HepG2 (cell line): ENCODE data around the gene BMERB1. TPM values are rescaled to one million over a fixed set of nuclear protein-coding genes. Genes with fewer than 3 reads are reported as not detected.

Experiments
- CREB3 ChIP-seq: sonication (generic); formaldehyde crosslinking; IDR thresholded peaks from 2 replicates; pipeline ENCODE4 v1.5.0; 2020; ENCODE audit warnings: missing genetic modification reagents
- EHMT2 ChIP-seq: fragments of 200-600 bp; sonication (generic); IDR thresholded peaks from 2 replicates; pipeline ENCODE4 v1.7.0; 2017; ENCODE audit warnings: antibody characterized with exemption, low read depth, low read length, borderline replicate concordance
- GPBP1L1 ChIP-seq: sonication (generic); formaldehyde crosslinking; IDR thresholded peaks from 2 replicates; pipeline ENCODE4 v1.5.0; 2020; ENCODE audit warnings: mild to moderate bottlenecking, missing genetic modification reagents
- JUND ChIP-seq: sonication (generic); formaldehyde crosslinking; IDR thresholded peaks from 2 replicates; pipeline ENCODE4 v1.8.0; 2022; ENCODE audit warnings: mild to moderate bottlenecking, missing genetic modification reagents
- MED1 ChIP-seq: sonication (generic); formaldehyde crosslinking; IDR thresholded peaks from 2 replicates; pipeline ENCODE4 v1.4.0; 2020; ENCODE audit warnings: missing genetic modification reagents
- MED8 ChIP-seq: sonication (generic); formaldehyde crosslinking; IDR thresholded peaks from 2 replicates; pipeline ENCODE4 v1.8.1; 2023; ENCODE audit warnings: mild to moderate bottlenecking, missing genetic modification reagents; ENCODE audit not compliant: insufficient replicate concordance
- MIXL1 ChIP-seq: IDR thresholded peaks from 2 replicates; pipeline ENCODE4 v1.6.1; 2016
- NFKB2 ChIP-seq: sonication (generic); formaldehyde crosslinking; IDR thresholded peaks from 2 replicates; pipeline ENCODE4 v1.4.0; 2020; ENCODE audit warnings: missing genetic modification reagents, borderline replicate concordance
- PTBP1 ChIP-seq: fragments of 200-400 bp; formaldehyde crosslinking; IDR thresholded peaks from 2 replicates; pipeline ENCODE4 v1.6.1; 2018; ENCODE audit warnings: low read length, low read depth; ENCODE audit not compliant: poor library complexity, severe bottlenecking
- SIX1 ChIP-seq: sonication (generic); formaldehyde crosslinking; IDR thresholded peaks from 2 replicates; pipeline ENCODE4 v1.4.0; 2020; ENCODE audit warnings: missing genetic modification reagents, borderline replicate concordance
- TIGD3 ChIP-seq: sonication (generic); formaldehyde crosslinking; IDR thresholded peaks from 2 replicates; pipeline ENCODE4 v1.5.1; 2020; ENCODE audit warnings: mild to moderate bottlenecking, missing genetic modification reagents, borderline replicate concordance
- TRAFD1 ChIP-seq: sonication (generic); formaldehyde crosslinking; IDR thresholded peaks from 2 replicates; pipeline ENCODE4 v1.5.1; 2020; ENCODE audit warnings: missing genetic modification reagents, mild to moderate bottlenecking, borderline replicate concordance
- ZBTB20 ChIP-seq: sonication (generic); formaldehyde crosslinking; IDR thresholded peaks from 2 replicates; pipeline ENCODE4 v1.8.1; 2023; ENCODE audit warnings: missing genetic modification reagents, low read depth, mild to moderate bottlenecking, borderline replicate concordance
- ZFYVE20 ChIP-seq: sonication (generic); formaldehyde crosslinking; IDR thresholded peaks from 2 replicates; pipeline ENCODE4 v1.8.0; 2023; ENCODE audit warnings: low read depth, mild to moderate bottlenecking, moderate library complexity, missing genetic modification reagents, borderline replicate concordance
- ZNF281 ChIP-seq: sonication (generic); formaldehyde crosslinking; IDR thresholded peaks from 2 replicates; pipeline ENCODE4 v1.4.0; 2020; ENCODE audit warnings: missing genetic modification reagents, borderline replicate concordance
- ZNF282 ChIP-seq: fragments of 450-650 bp; IDR thresholded peaks from 2 replicates; pipeline ENCODE4 v1.6.1; 2018; ENCODE audit not compliant: partially characterized antibody
- ZNF354B ChIP-seq: sonication (generic); formaldehyde crosslinking; IDR thresholded peaks from 2 replicates; pipeline ENCODE4 v1.8.0; 2022; ENCODE audit warnings: mild to moderate bottlenecking, missing genetic modification reagents
- ZNF367 ChIP-seq: sonication (generic); formaldehyde crosslinking; IDR thresholded peaks from 2 replicates; pipeline ENCODE4 v1.4.0; 2020; ENCODE audit warnings: missing genetic modification reagents, borderline replicate concordance
- polyA plus RNA-seq, 8 experiments: library from polyadenylated mRNA; depleted of rRNA in 3 of 8; stranded (reverse) in 7 of 8; unstranded in 1 of 8; fragments of >200 nt; fragmentation: Illumina TruSeq in 4 of 8; extraction: Trizol in 4 of 8; gene quantifications; 2 replicates each; pipeline versions ENCODE4 v1.2.1 to v1.2.3, GENCODE V29; 2011 to 2016; ENCODE audit warnings: low read depth in 4 of 8, missing spikeins in 1 of 8, mixed read lengths in 1 of 8; ENCODE audit not compliant: insufficient read depth in 1 of 8
- total RNA-seq, 5 experiments: library from RNA; depleted of rRNA; stranded (reverse); fragments of >200 nt; fragmentation: Illumina TruSeq; extraction: Trizol; gene quantifications; 2 replicates each; pipeline ENCODE4 v1.2.3, GENCODE V29; 2016; ENCODE audit warnings: low read depth in 1 of 5

Gene BMERB1
- total and polyA plus RNA-seq, 2 of the 13 experiments (the other 11 are each of a cell fraction or from before 2014, with no cell fraction given), result 1.4 TPM

- TF ChIP-seq CREB3 (no peak), ZFYVE20 (no peak), GPBP1L1 (no peak), ZNF367 (CRISPR knock-in tag) (no peak), ZNF281 (CRISPR knock-in tag) (no peak), JUND (no peak), NFKB2 (no peak), ZBTB20 (peak; percentile 91; the same call in 1 of the 2 replicates), TIGD3 (no peak), ZNF354B (no peak), SIX1 (CRISPR knock-in tag) (peak; percentile 85; the same call in 1 of the 2 replicates), TRAFD1 (CRISPR knock-in tag) (no peak), PTBP1 (no peak), EHMT2 (no peak), ZNF282 (no peak), MIXL1 (CRISPR knock-in tag) (peak; percentile 82), MED1 (CRISPR knock-in tag) (peak; percentile 98), MED8 (CRISPR knock-in tag) (no peak)
Observed at GRCh38 chr16:15610369-15610871, 176.0 kb downstream of the BMERB1 start (continued).
